HCT116 (cell line): ENCODE data around the gene GSN. TPM values are rescaled to one million over a fixed set of nuclear protein-coding genes. Genes with fewer than 3 reads are reported as not detected.

Experiments used
- ATAC-seq: fragments of 200-7000 bp; cut with Tn5 transposase; 2 replicates; pipeline ENCODE4 v1.9.1; 2020; ENCODE audit warnings: mild to moderate bottlenecking, moderate library complexity
- BruUV-seq: library from RNA; stranded (reverse); fragments of 400-500 nt; replicated peaks from 2 replicates; lab custom pipeline; 2021; lab: Mats Ljungman, UMichigan
- CTCF ChIA-PET: fragments of 300-600 bp; sonication (Branson Sonifier 250); formaldehyde crosslinking; loops from one replicate; lab custom pipeline; 2021; ENCODE audit warnings: antibody characterized with exemption; lab: Charles Lee
- POLR2A ChIA-PET: fragments of 300-600, 350-600 bp; sonication (Branson Sonifier 250); formaldehyde crosslinking; loops from one replicate; lab custom pipeline; 2021; ENCODE audit warnings: antibody characterized with exemption; lab: Charles Lee
- RAD21 ChIA-PET, 2 experiments: fragments of 300-600 bp; sonication (Branson Sonifier 250); formaldehyde crosslinking; loops; one replicate each; lab custom pipeline; 2023; ENCODE audit warnings: low total read pairs in 2 of 2; ENCODE audit not compliant: uncharacterized antibody in 2 of 2, unreplicated experiment in 2 of 2, low non-redundant PET in 1 of 2; lab: Charles Lee
- DNase-seq: peaks from one replicate; pipeline ENCODE4 v3.0.0-alpha.2; 2010; ENCODE audit warnings: low read depth, low spot score
- H2AFZ ChIP-seq: fragments of 200-600 bp; shearing (Covaris generic), sonication (generic); 2 replicates; pipeline ENCODE4 v1.6.1; 2017; ENCODE audit warnings: low read depth, mixed run types, mixed read lengths, antibody characterized with exemption, low read length; ENCODE audit not compliant: poor library complexity, severe bottlenecking
- H3K27ac ChIP-seq: 2 replicates; pipeline ENCODE4 v1.5.1; 2012; ENCODE audit warnings: low read depth, low read length
- H3K27me3 ChIP-seq: fragments of 200-600 bp; sonication (generic); 2 replicates; pipeline ENCODE4 v1.6.1; 2016; ENCODE audit warnings: mixed run types, low read length, mixed read lengths; ENCODE audit not compliant: insufficient read depth
- H3K36me3 ChIP-seq, 2 experiments: fragments of 200-500 bp in 1 of 2; fragments of 200-600 bp in 1 of 2; sonication (Bioruptor generic) in 1 of 2; sonication (generic) in 1 of 2; 2 replicates each; pipeline versions ENCODE4 v1.5.1 to v1.6.1; 2014 to 2016; ENCODE audit warnings: low read length in 2 of 2, inconsistent platforms in 1 of 2, mixed read lengths in 1 of 2, mixed run types in 1 of 2; ENCODE audit not compliant: insufficient read depth in 2 of 2, control insufficient read depth in 1 of 2
- H3K4me1 ChIP-seq, 2 experiments: fragments of 200-600 bp in 1 of 2; sonication (generic) in 1 of 2; 2 replicates each; pipeline versions ENCODE4 v1.5.1 to v1.6.1; 2012 to 2017; ENCODE audit warnings: low read length in 2 of 2, inconsistent platforms in 1 of 2, mild to moderate bottlenecking in 1 of 2, mixed read lengths in 1 of 2, mixed run types in 1 of 2, moderate library complexity in 1 of 2; ENCODE audit not compliant: insufficient read depth in 2 of 2, control insufficient read depth in 1 of 2
- H3K4me2 ChIP-seq: fragments of 200-600 bp; sonication (generic); 2 replicates; pipeline ENCODE4 v1.6.1; 2017; ENCODE audit warnings: mixed run types, low read length, mixed read lengths
- H3K4me3 ChIP-seq, 2 experiments: fragments of 200-600 bp in 1 of 2; sonication (generic) in 1 of 2; replicated peaks in 1 of 2; 2 replicates each; pipeline ENCODE4 v1.5.1; 2011 to 2016; ENCODE audit warnings: low read length in 2 of 2, control low read depth in 1 of 2, low read depth in 1 of 2, mild to moderate bottlenecking in 1 of 2, mixed read lengths in 1 of 2, mixed run types in 1 of 2
- H3K79me2 ChIP-seq: fragments of 200-600 bp; sonication (generic); 2 replicates; pipeline ENCODE4 v1.6.1; 2017; ENCODE audit warnings: mild to moderate bottlenecking, mixed run types, low read length, moderate library complexity, mixed read lengths; ENCODE audit not compliant: insufficient read depth
- H3K9ac ChIP-seq: fragments of 200-600 bp; sonication (generic); 2 replicates; pipeline ENCODE4 v1.6.1; 2016; ENCODE audit warnings: low read length, mixed read lengths
- H3K9me2 ChIP-seq: fragments of 200-600 bp; sonication (generic), shearing (Covaris generic); 2 replicates; pipeline ENCODE4 v1.6.1; 2017; ENCODE audit warnings: mixed run types, mild to moderate bottlenecking, moderate library complexity; ENCODE audit not compliant: insufficient read depth
- H3K9me3 ChIP-seq, 2 experiments: fragments of 200-500 bp in 1 of 2; fragments of 200-600 bp in 1 of 2; sonication (Bioruptor generic) in 1 of 2; sonication (generic) in 1 of 2; 2 replicates each; pipeline ENCODE4 v1.6.1; 2014 to 2017; ENCODE audit warnings: low read length in 2 of 2, mixed read lengths in 2 of 2, inconsistent platforms in 1 of 2, low read depth in 1 of 2, mild to moderate bottlenecking in 1 of 2, mixed run types in 1 of 2, moderate library complexity in 1 of 2; ENCODE audit not compliant: control insufficient read depth in 1 of 2, insufficient read depth in 1 of 2
- H4K20me1 ChIP-seq: fragments of 200-600 bp; sonication (generic), shearing (Covaris generic); 2 replicates; pipeline ENCODE4 v1.6.1; 2017; ENCODE audit warnings: mixed run types, mild to moderate bottlenecking, moderate library complexity; ENCODE audit not compliant: insufficient read depth
- ELF1 ChIP-seq: IDR thresholded peaks from 2 replicates; pipeline ENCODE4 v1.6.1; 2012; ENCODE audit warnings: low read depth, borderline replicate concordance
- EZH2 ChIP-seq: fragments of 200-600 bp; sonication (generic); IDR thresholded peaks from 2 replicates; pipeline ENCODE4 v1.6.1; 2017; ENCODE audit warnings: antibody characterized with exemption, mixed run types
- EZH2phosphoT487 ChIP-seq: fragments of 200-600 bp; IDR thresholded peaks from 2 replicates; pipeline ENCODE4 v1.6.1; 2018; ENCODE audit warnings: antibody characterized with exemption, borderline replicate concordance
- POLR2A ChIP-seq: IDR thresholded peaks from 2 replicates; pipeline ENCODE4 v1.7.0; 2011; ENCODE audit warnings: borderline replicate concordance; ENCODE audit not compliant: insufficient read depth, insufficient read length; ENCODE audit errors: extremely low read depth
- SP1 ChIP-seq: IDR thresholded peaks from 2 replicates; pipeline ENCODE4 v1.6.1; 2012; ENCODE audit warnings: low read depth
- YY1 ChIP-seq: IDR thresholded peaks from 2 replicates; pipeline ENCODE4 v1.6.1; 2011; ENCODE audit warnings: low read length, low read depth, moderate library complexity, mild to moderate bottlenecking; ENCODE audit not compliant: insufficient replicate concordance; ENCODE audit errors: extremely low read depth
- ZNF274 ChIP-seq: fragments of 200-500 bp; sonication (Bioruptor generic); IDR thresholded peaks from 2 replicates; pipeline ENCODE4 v1.6.1; 2014; ENCODE audit warnings: mild to moderate bottlenecking, low read depth, low read length, inconsistent platforms
- intact Hi-C: fragments of 100-400 bp; cut with micrococcal nuclease; formaldehyde crosslinking; loops from 2 replicates; pipeline ENCODE4 v1.10.0; 2022
- total RNA-seq: library from RNA; stranded (reverse); gene quantifications from one replicate; pipeline ENCODE4 v1.2.1, GENCODE V29; 2021; ENCODE audit not compliant: unreplicated experiment
- TF ChIP-seq, protein P1 (sequence below): IDR thresholded peaks from 2 replicates; pipeline ENCODE4 v1.6.1; 2012

GSN gene
- total RNA-seq, 1 experiment from 2014 or later, result 71.3 TPM

DNA sequence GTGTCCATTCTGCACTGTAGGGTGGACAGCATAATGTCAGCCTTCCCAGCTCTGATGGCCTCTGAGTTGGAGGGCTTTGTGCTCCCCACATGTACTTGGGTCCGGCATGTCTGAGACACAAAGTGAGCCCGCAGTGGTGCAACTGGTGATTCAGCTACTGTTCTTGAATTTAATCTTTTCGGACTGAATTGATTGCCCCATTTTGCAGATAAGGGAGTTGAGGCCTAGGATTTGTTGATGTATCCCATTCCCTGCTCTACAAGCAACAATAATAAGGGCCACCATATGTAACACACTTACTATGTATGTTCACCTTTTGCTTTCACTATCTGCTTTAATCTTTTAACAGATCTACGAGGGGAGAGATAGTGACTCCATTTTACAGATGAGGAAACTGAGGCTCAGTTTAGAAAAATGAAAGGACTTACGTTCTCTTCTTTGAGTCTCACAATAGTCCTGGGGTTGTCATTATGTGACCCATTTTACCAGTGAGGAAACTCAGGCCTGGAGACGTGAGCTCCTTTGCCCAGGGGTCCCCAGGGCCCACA is 4.5 kb downstream of the GSN start:
- H3K27me3 ChIP-seq, result no peaks in the 10 kb centered on the region
- BruUV-seq, result no TSS peak
- no peaks in the 10 kb centered on the region for H3K36me3 ChIP-seq
- no peaks in the 10 kb centered on the region for H3K9me2 ChIP-seq
- no peak overlapping the region for H3K4me3 ChIP-seq
- no peaks in the 10 kb centered on the region for H4K20me1 ChIP-seq
- H3K9ac ChIP-seq, result no peak overlapping the region
- no peaks in the 10 kb centered on the region for H3K79me2 ChIP-seq
- intact Hi-C loops, result no loop called here
- TF ChIP-seq EZH2phosphoT487 (no peak), ZNF274 (no peak), ELF1 (no peak)
- no peak overlapping the region for H3K4me2 ChIP-seq
- no peak overlapping the region for H2AFZ ChIP-seq
- H3K9me3 ChIP-seq, result no peaks in the 10 kb centered on the region
- DNase-seq, result no peak
- CTCF ChIA-PET, result no interaction called here
- ATAC-seq, result no peak
- peaks cover 30 to 37% of the 10 kb centered on the region in 2 experiments for H3K4me1 ChIP-seq
- H3K27ac ChIP-seq, result no peak overlapping the region
- POLR2A ChIA-PET, result no interaction called here
- RAD21 ChIA-PET, result no interaction called here

DNA sequence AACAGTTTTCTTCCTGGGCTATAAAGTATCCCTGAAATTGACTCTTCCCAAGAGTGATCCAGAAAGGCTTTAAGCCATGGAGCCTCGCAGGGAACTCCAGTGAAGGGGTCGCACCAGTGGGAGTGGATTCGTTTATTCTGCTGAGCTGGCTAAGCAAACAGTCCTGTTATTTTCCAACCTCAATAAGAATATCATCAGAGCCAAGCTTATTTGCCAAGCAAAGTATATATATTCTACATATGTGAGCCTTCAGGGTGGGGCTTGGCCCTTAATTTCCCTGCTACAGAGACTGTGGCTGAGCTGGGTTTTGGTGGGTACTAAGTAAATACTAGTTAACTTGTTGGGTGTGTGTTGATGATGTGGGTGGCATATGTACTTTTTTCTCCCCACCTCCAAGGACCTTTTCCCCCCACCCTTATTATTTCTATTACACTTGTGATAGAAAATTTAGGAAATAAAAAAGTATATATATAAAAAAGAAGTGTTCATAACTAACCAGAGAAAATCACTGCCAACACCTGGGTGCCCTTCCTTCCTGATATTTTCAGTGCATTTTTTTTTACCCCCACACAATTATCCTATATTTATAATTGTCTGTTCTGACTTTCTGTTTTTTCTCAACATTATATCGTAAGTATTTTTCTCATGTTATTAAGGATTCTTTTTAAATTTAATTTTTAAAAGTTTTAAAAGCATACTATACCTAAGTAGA is 5.3 kb downstream of the GSN start:
- ATAC-seq, result no peak
- no peaks in the 10 kb centered on the region for H4K20me1 ChIP-seq
- H3K36me3 ChIP-seq, result no peaks in the 10 kb centered on the region
- no peaks in the 10 kb centered on the region for H3K9me3 ChIP-seq
- RAD21 ChIA-PET, result no interaction called here
- CTCF ChIA-PET, result no interaction called here
- no peaks in the 10 kb centered on the region for H3K9me2 ChIP-seq
- no peaks in the 10 kb centered on the region for H3K27me3 ChIP-seq
- no peak overlapping the region for H3K27ac ChIP-seq
- no peak overlapping the region for H3K4me2 ChIP-seq
- POLR2A ChIA-PET, result interaction anchor here (2.4 kb wide), 1 partner anchor 14 kb away, joined by 7 read pairs; no protein-coding TSS in a partner anchor
- no peak for DNase-seq
- no peak overlapping the region for H2AFZ ChIP-seq
- TF ChIP-seq, protein P1, sequence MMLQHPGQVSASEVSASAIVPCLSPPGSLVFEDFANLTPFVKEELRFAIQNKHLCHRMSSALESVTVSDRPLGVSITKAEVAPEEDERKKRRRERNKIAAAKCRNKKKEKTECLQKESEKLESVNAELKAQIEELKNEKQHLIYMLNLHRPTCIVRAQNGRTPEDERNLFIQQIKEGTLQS, result no peak
- TF ChIP-seq EZH2, result no peak
- TF ChIP-seq SP1, result no peak
- TF ChIP-seq YY1, result no peak
- no peak for TF ChIP-seq POLR2A
- peaks cover 36 to 39% of the 10 kb centered on the region in 2 experiments for H3K4me1 ChIP-seq
- H3K4me3 ChIP-seq, result no peak overlapping the region
- H3K9ac ChIP-seq, result no peak overlapping the region
- no TSS peak for BruUV-seq
- H3K79me2 ChIP-seq, result no peaks in the 10 kb centered on the region
- intact Hi-C loops, result no loop called here
